HepG2 (cell line): ENCODE data around the gene RNGTT. TPM values are rescaled to one million over a fixed set of nuclear protein-coding genes. Genes with fewer than 3 reads are reported as not detected.

Experiments
- ATAC-seq: fragments of 200-7000 bp; cut with Tn5 transposase; 3 replicates; pipeline ENCODE4 v1.9.1; 2020; ENCODE audit warnings: mild to moderate bottlenecking, moderate library complexity
- BruUV-seq: library from RNA; stranded (reverse); fragments of 400-500 nt; replicated peaks from 2 replicates; lab custom pipeline; 2021; lab: Mats Ljungman, UMichigan
- CTCF ChIA-PET: fragments of 300-600 bp; formaldehyde crosslinking; extraction: SDS; loops from one replicate; lab custom pipeline; 2021; ENCODE audit warnings: low total read pairs, inconsistent platforms, low intra/inter-chr PET ratio; lab: Yijun Ruan, JAX
- POLR2A ChIA-PET: fragments of 350-600 bp; sonication (Branson Sonifier 250); formaldehyde crosslinking; loops from one replicate; lab custom pipeline; 2020; ENCODE audit warnings: antibody characterized with exemption, inconsistent platforms; lab: Yijun Ruan, JAX
- DNase-seq: peaks from one replicate; pipeline ENCODE4 v3.0.0-alpha.2; 2015; ENCODE audit warnings: low spot score
- FAIRE-seq: peaks from 3 replicates; lab custom pipeline; 2011; peaks lifted over from hg19 to GRCh38; lab: Jason Lieb, UNC
- H2AFZ ChIP-seq: one replicate; pipeline ENCODE4 v1.6.1; 2011; ENCODE audit warnings: low read length, inconsistent platforms
- H3K27ac ChIP-seq: fragments of 300-600 bp; 3 replicates; pipeline ENCODE4 v1.8.0; 2011; ENCODE audit warnings: mixed run types, mild to moderate bottlenecking, mixed read lengths, low read length, inconsistent platforms; ENCODE audit not compliant: insufficient read depth; ENCODE audit errors: extremely low read length
- H3K27me3 ChIP-seq, 2 experiments: fragments of 200-600 bp in 1 of 2; 2 replicates in 1 of 2; 3 replicates in 1 of 2; pipeline versions ENCODE4 v1.6.0 to v1.8.0; 2011; ENCODE audit warnings: low read length in 2 of 2, mild to moderate bottlenecking in 2 of 2, moderate library complexity in 2 of 2, inconsistent platforms in 1 of 2; ENCODE audit not compliant: insufficient read depth in 2 of 2, control insufficient read depth in 1 of 2
- H3K36me3 ChIP-seq, 2 experiments: fragments of 200-600 bp in 1 of 2; replicated peaks in 1 of 2; 2 replicates in 1 of 2; 3 replicates in 1 of 2; pipeline versions ENCODE4 v1.5.1 to v1.8.0; 2011; ENCODE audit warnings: low read length in 2 of 2, inconsistent platforms in 1 of 2; ENCODE audit not compliant: insufficient read depth in 2 of 2, control insufficient read depth in 1 of 2
- H3K4me1 ChIP-seq: 2 replicates; pipeline ENCODE4 v1.5.1; 2012; ENCODE audit warnings: low read length, inconsistent platforms; ENCODE audit not compliant: insufficient read depth
- H3K4me2 ChIP-seq: 2 replicates; pipeline ENCODE4 v1.6.0; 2011; ENCODE audit warnings: low read depth, low read length, inconsistent platforms
- H3K4me3 ChIP-seq, 3 experiments: fragments of 200-600 bp in 1 of 3; sonication (generic), shearing (Covaris generic) in 1 of 3; replicated peaks in 1 of 3; 2 replicates each; pipeline ENCODE4 v1.5.1; 2011 to 2016; ENCODE audit warnings: low read length in 3 of 3, inconsistent platforms in 2 of 3, low read depth in 2 of 3, mild to moderate bottlenecking in 2 of 3, control low read depth in 1 of 3, mixed read lengths in 1 of 3; ENCODE audit not compliant: insufficient read depth in 1 of 3
- H3K79me2 ChIP-seq: one replicate; pipeline ENCODE4 v1.6.1; 2011; ENCODE audit warnings: low read length, inconsistent platforms; ENCODE audit not compliant: insufficient read depth
- H3K9ac ChIP-seq: 2 replicates; pipeline ENCODE4 v1.6.0; 2011; ENCODE audit warnings: mild to moderate bottlenecking, low read depth, low read length, inconsistent platforms; ENCODE audit not compliant: insufficient read depth
- H3K9me3 ChIP-seq: 2 replicates; pipeline ENCODE4 v1.5.1; 2012; ENCODE audit warnings: mild to moderate bottlenecking, low read length
- H4K20me1 ChIP-seq: 2 replicates; pipeline ENCODE4 v1.6.0; 2011; ENCODE audit warnings: inconsistent platforms, mild to moderate bottlenecking, low read length, moderate library complexity; ENCODE audit not compliant: insufficient read depth
- AKAP8 ChIP-seq: sonication (generic); formaldehyde crosslinking; IDR thresholded peaks from 2 replicates; pipeline ENCODE4 v1.5.1; 2020; ENCODE audit warnings: mild to moderate bottlenecking, missing genetic modification reagents
- DRAP1 ChIP-seq: IDR thresholded peaks from 2 replicates; pipeline ENCODE4 v1.6.1; 2016; ENCODE audit warnings: missing genetic modification reagents, missing compliant biosample characterization
- KDM3A ChIP-seq: IDR thresholded peaks from 2 replicates; pipeline ENCODE4 v1.6.1; 2018; ENCODE audit warnings: low read depth, missing compliant biosample characterization
- LRRFIP1 ChIP-seq: sonication (generic); formaldehyde crosslinking; conservative IDR thresholded peaks from 2 replicates; pipeline ENCODE4 v1.4.0; 2020; ENCODE audit warnings: missing genetic modification reagents
- MAX ChIP-seq: IDR thresholded peaks from 2 replicates; pipeline ENCODE4 v1.6.1; 2012; ENCODE audit warnings: inconsistent platforms
- in situ Hi-C: cut with HindIII; loops from 2 replicates; pipeline ENCODE4 v1.10.0; 2017; ENCODE audit warnings: low pct_unique_long_range_greater_than_20kb; ENCODE audit not compliant: extremely low pct_ligation_motif_present
- intact Hi-C: fragments of 100-400 bp; cut with micrococcal nuclease; formaldehyde crosslinking; loops from one replicate; pipeline ENCODE4 v1.10.0; 2022; ENCODE audit not compliant: unreplicated experiment
- polyA plus RNA-seq, 8 experiments: library from polyadenylated mRNA; depleted of rRNA in 3 of 8; stranded (reverse) in 7 of 8; unstranded in 1 of 8; fragments of >200 nt; fragmentation: Illumina TruSeq in 4 of 8; extraction: Trizol in 4 of 8; gene quantifications; 2 replicates each; pipeline versions ENCODE4 v1.2.1 to v1.2.3, GENCODE V29; 2011 to 2016; ENCODE audit warnings: low read depth in 4 of 8, missing spikeins in 1 of 8, mixed read lengths in 1 of 8; ENCODE audit not compliant: insufficient read depth in 1 of 8
- total RNA-seq, 5 experiments: library from RNA; depleted of rRNA; stranded (reverse); fragments of >200 nt; fragmentation: Illumina TruSeq; extraction: Trizol; gene quantifications; 2 replicates each; pipeline ENCODE4 v1.2.3, GENCODE V29; 2016; ENCODE audit warnings: low read depth in 1 of 5

Gene RNGTT
- total and polyA plus RNA-seq, 2 of the 13 experiments (the other 11 are each of a cell fraction or from before 2014, with no cell fraction given) = 6.0 to 22.6 TPM

DNA sequence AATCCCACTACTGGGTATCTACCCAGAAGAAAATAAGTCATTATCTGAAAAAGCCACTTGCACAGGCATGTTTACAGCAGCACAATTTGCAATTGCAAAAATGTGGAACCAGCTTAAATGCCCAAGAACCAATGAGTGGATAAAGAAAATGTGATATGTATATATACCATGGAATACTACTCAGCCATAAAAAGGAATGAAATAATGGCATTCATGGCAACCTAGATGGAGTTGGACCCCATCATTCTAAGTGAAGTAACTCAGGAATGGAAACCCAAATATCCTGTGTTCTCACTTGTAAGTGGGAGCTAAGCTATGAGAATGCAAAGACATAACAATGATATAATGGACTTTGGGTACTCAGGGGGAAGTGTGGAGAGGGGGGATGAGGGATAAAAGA is 4.6 kb downstream of the RNGTT start:
- peaks cover 0 to 2% of the 10 kb centered on the region in 2 experiments; a peak in 1 of 5 replicates for H3K36me3 ChIP-seq
- H3K4me1 ChIP-seq = peaks cover 48% of the 10 kb centered on the region
- in situ Hi-C loops (no loop called here), intact Hi-C loops (no loop called here)
- ChIA-PET POLR2A (no interaction called here), CTCF (no interaction called here)
- no peak overlapping the region for H3K27ac ChIP-seq
- no peak for TF ChIP-seq DRAP1 (CRISPR knock-in tag)
- no peak for TF ChIP-seq MAX
- TF ChIP-seq AKAP8 (CRISPR knock-in tag) = no peak
- no peak for TF ChIP-seq KDM3A (CRISPR knock-in tag)
- no peak for TF ChIP-seq LRRFIP1 (CRISPR knock-in tag)
- no TSS peak for BruUV-seq
- no peaks in the 10 kb centered on the region; a peak in 1 of 5 replicates for H3K27me3 ChIP-seq
- DNase-seq = no peak
- peaks cover 89% of the 10 kb centered on the region for H3K79me2 ChIP-seq
- no peaks in the 10 kb centered on the region for H4K20me1 ChIP-seq
- H3K9me3 ChIP-seq = peaks cover 9% of the 10 kb centered on the region
- no peak overlapping the region for H3K4me2 ChIP-seq
- ATAC-seq = no peak
- FAIRE-seq = no peak
- no peak overlapping the region for H2AFZ ChIP-seq
- H3K4me3 ChIP-seq = no peak overlapping the region
- no peak overlapping the region for H3K9ac ChIP-seq
